Spleen (tissue), 7 donors: ENCODE results near the gene TSPAN19.

Source experiments
- CTCF ChIP-seq, 11 experiments: fragments of 200-600 bp in 7 of 11; fragments of 450-650 bp in 4 of 11; sonication (generic) in 4 of 11; IDR thresholded peaks in 8 of 11; conservative IDR thresholded peaks in 3 of 11; 1 replicate in 7 of 11; 2 replicates in 4 of 11; pipeline versions ENCODE4 v1.4.0 to v1.8.0; 2016 to 2021; ENCODE audit warnings: antibody characterized with exemption in 11 of 11, inconsistent platforms in 4 of 11, mild to moderate bottlenecking in 1 of 11
- POLR2A ChIP-seq, 3 donors: fragments of 450-650 bp; IDR thresholded peaks; one replicate each; pipeline ENCODE4 v1.5.1; 2017; ENCODE audit warnings: antibody characterized with exemption in 3 of 3, mild to moderate bottlenecking in 1 of 3
- POLR2AphosphoS5 ChIP-seq, 3 donors: sonication (generic); formaldehyde crosslinking; IDR thresholded peaks; one replicate each; pipeline ENCODE4 v1.5.1; 2017; ENCODE audit warnings: antibody characterized with exemption in 3 of 3
- donor health status: DM: no; HTN: no; CAD: no; lungs with moderate emphysema.
- donor health status: DM: no; HTN: no; CAD: no.
- donor health status: DM: no; HTN: no; CAD: no.

GRCh38 chr12:85065837-85066482 lies 29.9 kb upstream of the TSPAN19 start:
- no peak for TF ChIP-seq CTCF (IDR thresholded peaks at IDR 0.05 in 8 of 11, conservative IDR thresholded peaks at IDR 0.05 in 3 of 11)
- TF ChIP-seq POLR2AphosphoS5 (IDR thresholded peaks at IDR 0.05), result no peak
- no peak for TF ChIP-seq POLR2A (IDR thresholded peaks at IDR 0.05)
